GM23338 (cell line): ENCODE results near the gene IRX1. TPM values are rescaled to one million over a fixed set of nuclear protein-coding genes. Genes with fewer than 3 reads are reported as not detected.

Experiments
- ATAC-seq: fragments of 200-7000 bp; cut with Tn5 transposase; 3 replicates; pipeline ENCODE4 v1.9.1; 2020
- DNase-seq: peaks from one replicate; pipeline ENCODE4 v3.0.0-alpha.2; 2015; ENCODE audit warnings: low spot score
- H2AFZ ChIP-seq: fragments of 200-600 bp; sonication (generic); 2 replicates; pipeline ENCODE4 v1.8.0; 2016; ENCODE audit warnings: antibody characterized with exemption, mild to moderate bottlenecking, moderate library complexity
- H3F3A ChIP-seq: fragments of 200-600 bp; sonication (generic); replicated peaks from 2 replicates; pipeline ENCODE4 v1.8.0; 2017; ENCODE audit warnings: antibody characterized with exemption, mixed run types, low read depth
- H3K27ac ChIP-seq: fragments of 200-600 bp; sonication (generic); 2 replicates; pipeline ENCODE4 v1.6.1; 2016; ENCODE audit warnings: low read depth
- H3K27me3 ChIP-seq: fragments of 200-600 bp; sonication (generic); 2 replicates; pipeline ENCODE4 v1.8.0; 2016; ENCODE audit warnings: mild to moderate bottlenecking, mixed run types, moderate library complexity; ENCODE audit not compliant: insufficient read depth
- H3K36me3 ChIP-seq: fragments of 200-600 bp; sonication (generic); 2 replicates; pipeline ENCODE4 v1.8.0; 2016; ENCODE audit warnings: mild to moderate bottlenecking; ENCODE audit not compliant: insufficient read depth
- H3K4me1 ChIP-seq: fragments of 200-600 bp; sonication (generic); 2 replicates; pipeline ENCODE4 v1.8.0; 2016; ENCODE audit warnings: mild to moderate bottlenecking, moderate library complexity; ENCODE audit not compliant: insufficient read depth
- H3K4me2 ChIP-seq: fragments of 200-600 bp; sonication (generic); 2 replicates; pipeline ENCODE4 v1.7.1; 2017; ENCODE audit warnings: mixed run types
- H3K4me3 ChIP-seq: fragments of 200-600 bp; sonication (generic); 2 replicates; pipeline ENCODE4 v1.6.1; 2016; ENCODE audit warnings: mixed run types
- H3K79me2 ChIP-seq: fragments of 200-600 bp; sonication (generic); replicated peaks from 2 replicates; pipeline ENCODE4 v1.8.0; 2017; ENCODE audit warnings: mild to moderate bottlenecking; ENCODE audit not compliant: insufficient read depth
- H3K9me2 ChIP-seq: fragments of 200-600 bp; sonication (generic); 2 replicates; pipeline ENCODE4 v1.8.0; 2017; ENCODE audit not compliant: insufficient read depth
- H4K20me1 ChIP-seq: fragments of 200-600 bp; sonication (generic); replicated peaks from 2 replicates; pipeline ENCODE4 v1.8.0; 2017; ENCODE audit warnings: mild to moderate bottlenecking; ENCODE audit not compliant: insufficient read depth
- H3K27ac Mint-ChIP-seq: 2 replicates; pipeline ENCODE4 v1.8.0; 2020; ENCODE audit warnings: inconsistent platforms, mild to moderate bottlenecking, moderate library complexity, mixed read lengths
- H3K27me3 Mint-ChIP-seq: 3 replicates; pipeline ENCODE4 v1.8.0; 2022; ENCODE audit warnings: low read depth, mild to moderate bottlenecking, moderate library complexity, mixed read lengths, inconsistent platforms; ENCODE audit not compliant: insufficient read depth, poor library complexity
- H3K36me3 Mint-ChIP-seq: 3 replicates; pipeline ENCODE4 v1.8.0; 2021; ENCODE audit warnings: low read depth, mild to moderate bottlenecking, inconsistent platforms, moderate library complexity, mixed read lengths
- H3K4me1 Mint-ChIP-seq: 3 replicates; pipeline ENCODE4 v1.8.0; 2020; ENCODE audit warnings: mild to moderate bottlenecking, inconsistent platforms, mixed read lengths
- H3K4me3 Mint-ChIP-seq: 3 replicates; pipeline ENCODE4 v1.8.0; 2021; ENCODE audit warnings: moderate library complexity, mild to moderate bottlenecking, inconsistent platforms, mixed read lengths
- H3K9me3 Mint-ChIP-seq: 3 replicates; pipeline ENCODE4 v1.8.0; 2020; ENCODE audit warnings: moderate library complexity, mild to moderate bottlenecking, inconsistent platforms, mixed read lengths
- CREB1 ChIP-seq: fragments of 250-450 bp; sonication (Bioruptor Pico); IDR thresholded peaks from 2 replicates; pipeline ENCODE4 v1.5.0; 2020; ENCODE audit warnings: low read depth, mild to moderate bottlenecking, moderate library complexity
- EZH2 ChIP-seq: fragments of 200-600 bp; sonication (generic); IDR thresholded peaks from one replicate; pipeline ENCODE4 v1.8.0; 2017; ENCODE audit warnings: antibody characterized with exemption, mild to moderate bottlenecking, low read depth; ENCODE audit not compliant: unreplicated experiment
- EZH2phosphoT487 ChIP-seq: fragments of 200-600 bp; sonication (generic); IDR thresholded peaks from one replicate; pipeline ENCODE4 v1.8.1; 2018; ENCODE audit warnings: antibody characterized with exemption; ENCODE audit not compliant: unreplicated experiment
- NANOG ChIP-seq: IDR thresholded peaks from 2 replicates; pipeline ENCODE4 v1.6.1; 2016; ENCODE audit warnings: antibody characterized with exemption, borderline replicate concordance
- POLR2AphosphoS5 ChIP-seq: IDR thresholded peaks from 2 replicates; pipeline ENCODE4 v1.6.1; 2016; ENCODE audit warnings: antibody characterized with exemption, low read depth
- STAT1 ChIP-seq: IDR thresholded peaks from one replicate; pipeline ENCODE4 v1.6.1; 2016; ENCODE audit warnings: antibody characterized with exemption; ENCODE audit not compliant: unreplicated experiment
- ZNF114 ChIP-seq: fragments of 250-450 bp; sonication (Bioruptor Pico); IDR thresholded peaks from 2 replicates; pipeline ENCODE4 v1.5.0; 2020; ENCODE audit warnings: mild to moderate bottlenecking, moderate library complexity
- polyA plus RNA-seq: library from polyadenylated mRNA; unstranded; fragments of >200 nt; fragmentation: Nextera tagmentation; extraction: Ambion mirVana; gene quantifications from 2 replicates; pipeline ENCODE4 v1.2.1, GENCODE V29; 2016
- total RNA-seq: library from RNA; depleted of rRNA; stranded (reverse); fragments of >200 nt; shearing (Covaris generic); gene quantifications from 2 replicates; pipeline ENCODE4 v1.2.3, GENCODE V29; 2014
- TF ChIP-seq, protein P1 (sequence below): IDR thresholded peaks from one replicate; pipeline ENCODE4 v1.6.1; 2018; ENCODE audit warnings: antibody characterized with exemption; ENCODE audit not compliant: unreplicated experiment
- TF ChIP-seq, protein P2 (sequence below): IDR thresholded peaks from 2 replicates; pipeline ENCODE4 v1.6.1; 2016; ENCODE audit warnings: antibody characterized with exemption
- TF ChIP-seq, protein P3 (sequence below), 2 experiments: fragments of 200-600 bp in 1 of 2; sonication (generic) in 1 of 2; conservative IDR thresholded peaks; 2 replicates each; pipeline versions ENCODE4 v1.5.1 to v1.6.1; 2016 to 2017; ENCODE audit warnings: antibody characterized with exemption in 2 of 2, low read depth in 2 of 2, mild to moderate bottlenecking in 2 of 2, moderate library complexity in 1 of 2
- TF ChIP-seq, protein P4 (sequence below): fragments of 250-450 bp; sonication (Bioruptor Pico); IDR thresholded peaks from 2 replicates; pipeline ENCODE4 v1.5.0; 2020; ENCODE audit warnings: mild to moderate bottlenecking, moderate library complexity

IRX1 gene
- total and polyA plus RNA-seq, 2 experiments from 2014 or later = 0.11 to 1.8 TPM

DNA sequence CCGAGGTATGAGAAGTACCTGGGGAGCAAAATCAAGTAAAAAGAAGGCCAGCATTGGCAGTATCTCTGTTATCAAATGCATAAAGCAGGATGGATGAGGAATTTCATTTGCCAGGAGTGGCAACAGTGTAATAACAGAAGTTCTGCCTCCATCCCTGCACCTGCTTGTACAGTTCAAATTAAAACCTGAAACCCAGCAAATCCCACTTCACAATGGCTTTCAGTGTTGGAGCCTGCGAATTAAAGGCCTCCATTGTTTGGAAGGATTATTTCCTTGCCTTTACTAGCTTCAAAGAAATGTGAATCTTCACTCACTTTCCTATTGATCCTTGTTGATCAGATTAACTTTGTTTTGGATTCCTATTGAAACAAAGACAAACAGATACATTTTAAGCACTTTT lies 31.5 kb upstream of the IRX1 start:
- 0 out of 3 replicates have a peak, but pooled peaks cover 8% of the 10 kb centered on the region for H3K4me1 Mint-ChIP-seq
- TF ChIP-seq EZH2phosphoT487 (no peak), ZNF114 (CRISPR knock-in tag) (no peak), POLR2AphosphoS5 (no peak), NANOG (no peak), STAT1 (no peak), EZH2 (no peak), CREB1 (CRISPR knock-in tag) (no peak)
- TF ChIP-seq, protein P1, sequence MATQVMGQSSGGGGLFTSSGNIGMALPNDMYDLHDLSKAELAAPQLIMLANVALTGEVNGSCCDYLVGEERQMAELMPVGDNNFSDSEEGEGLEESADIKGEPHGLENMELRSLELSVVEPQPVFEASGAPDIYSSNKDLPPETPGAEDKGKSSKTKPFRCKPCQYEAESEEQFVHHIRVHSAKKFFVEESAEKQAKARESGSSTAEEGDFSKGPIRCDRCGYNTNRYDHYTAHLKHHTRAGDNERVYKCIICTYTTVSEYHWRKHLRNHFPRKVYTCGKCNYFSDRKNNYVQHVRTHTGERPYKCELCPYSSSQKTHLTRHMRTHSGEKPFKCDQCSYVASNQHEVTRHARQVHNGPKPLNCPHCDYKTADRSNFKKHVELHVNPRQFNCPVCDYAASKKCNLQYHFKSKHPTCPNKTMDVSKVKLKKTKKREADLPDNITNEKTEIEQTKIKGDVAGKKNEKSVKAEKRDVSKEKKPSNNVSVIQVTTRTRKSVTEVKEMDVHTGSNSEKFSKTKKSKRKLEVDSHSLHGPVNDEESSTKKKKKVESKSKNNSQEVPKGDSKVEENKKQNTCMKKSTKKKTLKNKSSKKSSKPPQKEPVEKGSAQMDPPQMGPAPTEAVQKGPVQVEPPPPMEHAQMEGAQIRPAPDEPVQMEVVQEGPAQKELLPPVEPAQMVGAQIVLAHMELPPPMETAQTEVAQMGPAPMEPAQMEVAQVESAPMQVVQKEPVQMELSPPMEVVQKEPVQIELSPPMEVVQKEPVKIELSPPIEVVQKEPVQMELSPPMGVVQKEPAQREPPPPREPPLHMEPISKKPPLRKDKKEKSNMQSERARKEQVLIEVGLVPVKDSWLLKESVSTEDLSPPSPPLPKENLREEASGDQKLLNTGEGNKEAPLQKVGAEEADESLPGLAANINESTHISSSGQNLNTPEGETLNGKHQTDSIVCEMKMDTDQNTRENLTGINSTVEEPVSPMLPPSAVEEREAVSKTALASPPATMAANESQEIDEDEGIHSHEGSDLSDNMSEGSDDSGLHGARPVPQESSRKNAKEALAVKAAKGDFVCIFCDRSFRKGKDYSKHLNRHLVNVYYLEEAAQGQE = no peak
- TF ChIP-seq, protein P2, sequence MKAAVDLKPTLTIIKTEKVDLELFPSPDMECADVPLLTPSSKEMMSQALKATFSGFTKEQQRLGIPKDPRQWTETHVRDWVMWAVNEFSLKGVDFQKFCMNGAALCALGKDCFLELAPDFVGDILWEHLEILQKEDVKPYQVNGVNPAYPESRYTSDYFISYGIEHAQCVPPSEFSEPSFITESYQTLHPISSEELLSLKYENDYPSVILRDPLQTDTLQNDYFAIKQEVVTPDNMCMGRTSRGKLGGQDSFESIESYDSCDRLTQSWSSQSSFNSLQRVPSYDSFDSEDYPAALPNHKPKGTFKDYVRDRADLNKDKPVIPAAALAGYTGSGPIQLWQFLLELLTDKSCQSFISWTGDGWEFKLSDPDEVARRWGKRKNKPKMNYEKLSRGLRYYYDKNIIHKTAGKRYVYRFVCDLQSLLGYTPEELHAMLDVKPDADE = no peak
- TF ChIP-seq, protein P3, sequence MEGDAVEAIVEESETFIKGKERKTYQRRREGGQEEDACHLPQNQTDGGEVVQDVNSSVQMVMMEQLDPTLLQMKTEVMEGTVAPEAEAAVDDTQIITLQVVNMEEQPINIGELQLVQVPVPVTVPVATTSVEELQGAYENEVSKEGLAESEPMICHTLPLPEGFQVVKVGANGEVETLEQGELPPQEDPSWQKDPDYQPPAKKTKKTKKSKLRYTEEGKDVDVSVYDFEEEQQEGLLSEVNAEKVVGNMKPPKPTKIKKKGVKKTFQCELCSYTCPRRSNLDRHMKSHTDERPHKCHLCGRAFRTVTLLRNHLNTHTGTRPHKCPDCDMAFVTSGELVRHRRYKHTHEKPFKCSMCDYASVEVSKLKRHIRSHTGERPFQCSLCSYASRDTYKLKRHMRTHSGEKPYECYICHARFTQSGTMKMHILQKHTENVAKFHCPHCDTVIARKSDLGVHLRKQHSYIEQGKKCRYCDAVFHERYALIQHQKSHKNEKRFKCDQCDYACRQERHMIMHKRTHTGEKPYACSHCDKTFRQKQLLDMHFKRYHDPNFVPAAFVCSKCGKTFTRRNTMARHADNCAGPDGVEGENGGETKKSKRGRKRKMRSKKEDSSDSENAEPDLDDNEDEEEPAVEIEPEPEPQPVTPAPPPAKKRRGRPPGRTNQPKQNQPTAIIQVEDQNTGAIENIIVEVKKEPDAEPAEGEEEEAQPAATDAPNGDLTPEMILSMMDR (conservative IDR thresholded peaks at IDR 0.05; ENCODE audit: low read depth in 2 of 2) = no peak
- TF ChIP-seq, protein P4, sequence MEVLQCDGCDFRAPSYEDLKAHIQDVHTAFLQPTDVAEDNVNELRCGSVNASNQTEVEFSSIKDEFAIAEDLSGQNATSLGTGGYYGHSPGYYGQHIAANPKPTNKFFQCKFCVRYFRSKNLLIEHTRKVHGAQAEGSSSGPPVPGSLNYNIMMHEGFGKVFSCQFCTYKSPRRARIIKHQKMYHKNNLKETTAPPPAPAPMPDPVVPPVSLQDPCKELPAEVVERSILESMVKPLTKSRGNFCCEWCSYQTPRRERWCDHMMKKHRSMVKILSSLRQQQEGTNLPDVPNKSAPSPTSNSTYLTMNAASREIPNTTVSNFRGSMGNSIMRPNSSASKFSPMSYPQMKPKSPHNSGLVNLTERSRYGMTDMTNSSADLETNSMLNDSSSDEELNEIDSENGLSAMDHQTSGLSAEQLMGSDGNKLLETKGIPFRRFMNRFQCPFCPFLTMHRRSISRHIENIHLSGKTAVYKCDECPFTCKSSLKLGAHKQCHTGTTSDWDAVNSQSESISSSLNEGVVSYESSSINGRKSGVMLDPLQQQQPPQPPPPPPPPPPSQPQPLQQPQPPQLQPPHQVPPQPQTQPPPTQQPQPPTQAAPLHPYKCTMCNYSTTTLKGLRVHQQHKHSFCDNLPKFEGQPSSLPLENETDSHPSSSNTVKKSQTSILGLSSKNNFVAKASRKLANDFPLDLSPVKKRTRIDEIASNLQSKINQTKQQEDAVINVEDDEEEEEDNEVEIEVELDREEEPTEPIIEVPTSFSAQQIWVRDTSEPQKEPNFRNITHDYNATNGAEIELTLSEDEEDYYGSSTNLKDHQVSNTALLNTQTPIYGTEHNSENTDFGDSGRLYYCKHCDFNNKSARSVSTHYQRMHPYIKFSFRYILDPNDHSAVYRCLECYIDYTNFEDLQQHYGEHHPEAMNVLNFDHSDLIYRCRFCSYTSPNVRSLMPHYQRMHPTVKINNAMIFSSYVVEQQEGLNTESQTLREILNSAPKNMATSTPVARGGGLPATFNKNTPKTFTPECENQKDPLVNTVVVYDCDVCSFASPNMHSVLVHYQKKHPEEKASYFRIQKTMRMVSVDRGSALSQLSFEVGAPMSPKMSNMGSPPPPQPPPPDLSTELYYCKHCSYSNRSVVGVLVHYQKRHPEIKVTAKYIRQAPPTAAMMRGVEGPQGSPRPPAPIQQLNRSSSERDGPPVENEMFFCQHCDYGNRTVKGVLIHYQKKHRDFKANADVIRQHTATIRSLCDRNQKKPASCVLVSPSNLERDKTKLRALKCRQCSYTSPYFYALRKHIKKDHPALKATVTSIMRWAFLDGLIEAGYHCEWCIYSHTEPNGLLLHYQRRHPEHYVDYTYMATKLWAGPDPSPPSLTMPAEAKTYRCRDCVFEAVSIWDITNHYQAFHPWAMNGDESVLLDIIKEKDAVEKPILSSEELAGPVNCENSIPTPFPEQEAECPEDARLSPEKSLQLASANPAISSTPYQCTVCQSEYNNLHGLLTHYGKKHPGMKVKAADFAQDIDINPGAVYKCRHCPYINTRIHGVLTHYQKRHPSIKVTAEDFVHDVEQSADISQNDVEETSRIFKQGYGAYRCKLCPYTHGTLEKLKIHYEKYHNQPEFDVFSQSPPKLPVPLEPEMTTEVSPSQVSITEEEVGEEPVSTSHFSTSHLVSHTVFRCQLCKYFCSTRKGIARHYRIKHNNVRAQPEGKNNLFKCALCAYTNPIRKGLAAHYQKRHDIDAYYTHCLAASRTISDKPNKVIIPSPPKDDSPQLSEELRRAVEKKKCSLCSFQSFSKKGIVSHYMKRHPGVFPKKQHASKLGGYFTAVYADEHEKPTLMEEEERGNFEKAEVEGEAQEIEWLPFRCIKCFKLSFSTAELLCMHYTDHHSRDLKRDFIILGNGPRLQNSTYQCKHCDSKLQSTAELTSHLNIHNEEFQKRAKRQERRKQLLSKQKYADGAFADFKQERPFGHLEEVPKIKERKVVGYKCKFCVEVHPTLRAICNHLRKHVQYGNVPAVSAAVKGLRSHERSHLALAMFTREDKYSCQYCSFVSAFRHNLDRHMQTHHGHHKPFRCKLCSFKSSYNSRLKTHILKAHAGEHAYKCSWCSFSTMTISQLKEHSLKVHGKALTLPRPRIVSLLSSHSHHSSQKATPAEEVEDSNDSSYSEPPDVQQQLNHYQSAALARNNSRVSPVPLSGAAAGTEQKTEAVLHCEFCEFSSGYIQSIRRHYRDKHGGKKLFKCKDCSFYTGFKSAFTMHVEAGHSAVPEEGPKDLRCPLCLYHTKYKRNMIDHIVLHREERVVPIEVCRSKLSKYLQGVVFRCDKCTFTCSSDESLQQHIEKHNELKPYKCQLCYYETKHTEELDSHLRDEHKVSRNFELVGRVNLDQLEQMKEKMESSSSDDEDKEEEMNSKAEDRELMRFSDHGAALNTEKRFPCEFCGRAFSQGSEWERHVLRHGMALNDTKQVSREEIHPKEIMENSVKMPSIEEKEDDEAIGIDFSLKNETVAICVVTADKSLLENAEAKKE (CRISPR knock-in tag) = no peak
- Histone ChIP-seq H3K27me3 (no peaks in the 10 kb centered on the region), H2AFZ (no peak overlapping the region), H3K4me3 (no peak overlapping the region), H4K20me1 (no peaks in the 10 kb centered on the region), H3K4me2 (no peak overlapping the region), H3K4me1 (peaks cover 5% of the 10 kb centered on the region; the same call in 1 of the 2 replicates), H3K9me2 (peaks cover 3% of the 10 kb centered on the region; the same call in 1 of the 2 replicates), H3K79me2 (no peaks in the 10 kb centered on the region), H3K27ac (no peak overlapping the region), H3K36me3 (0 out of 2 replicates have a peak, but pooled peaks cover 7% of the 10 kb centered on the region), H3F3A (no peaks in the 10 kb centered on the region)
- H3K27me3 Mint-ChIP-seq = peaks cover 11% of the 10 kb centered on the region
- H3K9me3 Mint-ChIP-seq = peaks cover 35% of the 10 kb centered on the region
- ATAC-seq (no peak), DNase-seq (no peak)
- no peak overlapping the region for H3K4me3 Mint-ChIP-seq
- no peak overlapping the region for H3K27ac Mint-ChIP-seq
- peaks cover 25% of the 10 kb centered on the region; the same call in 2 of the 3 replicates for H3K36me3 Mint-ChIP-seq
